ENCODE results near the gene PTGER1. TPM values are rescaled to one million over a fixed set of nuclear protein-coding genes. Genes with fewer than 3 reads are reported as not detected.

PTGER1 gene
- total and polyA plus RNA-seq, 2 donors (not counting 1 experiment from before 2014, with no cell fraction given): 0.27 TPM; not detected in 1

DNA sequence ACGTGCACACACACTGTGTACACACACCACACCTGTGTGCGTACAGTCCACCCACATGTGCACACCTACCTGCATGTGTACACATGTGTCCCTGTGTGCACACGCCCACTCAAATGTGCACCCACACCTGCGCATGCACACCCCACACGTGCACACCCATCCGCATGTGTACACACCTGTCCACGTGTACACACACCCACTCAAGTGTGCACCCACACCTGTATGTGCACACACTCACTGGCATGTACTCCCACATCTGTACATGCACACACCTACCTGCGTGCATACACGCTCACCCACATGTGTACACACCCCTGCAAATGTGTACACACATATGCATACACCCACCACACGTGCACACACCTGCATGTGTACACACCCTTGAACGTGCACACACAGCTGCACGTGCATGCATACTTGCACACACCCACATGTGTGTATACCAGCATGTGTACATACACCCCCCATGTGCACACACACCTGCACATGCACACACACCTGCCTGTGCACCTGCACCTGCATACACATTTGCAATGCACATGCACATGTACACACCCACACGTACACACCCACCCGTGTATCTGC, 31.4 kb downstream of the PTGER1 start:
- peaks cover 10 to 64% of the 10 kb centered on the region in 2 experiments for H3K36me3 ChIP-seq (replicated peaks in 1 of 2; ENCODE audit: control extremely low read depth in 1 of 2, control insufficient read depth in 1 of 2, extremely low read depth in 1 of 2, insufficient read depth in 2 of 2, low read length in 1 of 2)
- peaks cover 29% of the 10 kb centered on the region for H4K20me1 ChIP-seq (ENCODE audit: control insufficient read depth, insufficient read depth, low read length, poor library complexity, severe bottlenecking)
- H3K27me3 ChIP-seq (replicated peaks in 1 of 4; ENCODE audit: control extremely low read depth in 1 of 4, control insufficient read depth in 3 of 4, insufficient read depth in 4 of 4, low read length in 3 of 4): no peaks in the 10 kb centered on the region
- H3K79me2 ChIP-seq (ENCODE audit: control insufficient read depth, insufficient read depth, low read length): peaks cover 83% of the 10 kb centered on the region
- Mint-ChIP-seq H3K27ac (no peak overlapping the region), H3K9me3 (ENCODE audit: insufficient read depth) (no peaks in the 10 kb centered on the region), H3K27me3 (no peaks in the 10 kb centered on the region), H3K4me1 (peaks cover 29% of the 10 kb centered on the region), H3K4me3 (no peak overlapping the region)
- no peak overlapping the region for H3K4me2 ChIP-seq (replicated peaks; ENCODE audit: low read depth, low read length, poor library complexity, severe bottlenecking)
- intact Hi-C loops (cut with micrococcal nuclease): no loop called here
- 98% methylated on average over 13 of the region's 14 CpGs for WGBS (ENCODE audit: insufficient coverage)
- peaks cover 20 to 23% of the 10 kb centered on the region in 2 donors for H3K4me1 ChIP-seq (ENCODE audit: control insufficient read depth in 2 of 2, insufficient read depth in 2 of 2, low read length in 2 of 2)
- H3K9ac ChIP-seq (ENCODE audit: low read length): no peak overlapping the region
- CTCF ChIA-PET: no interaction called here
- H3K27ac ChIP-seq (ENCODE audit: low read length in 2 of 2): no peak overlapping the region
- POLR2A ChIA-PET: no interaction called here
- ATAC-seq (ENCODE audit: low read depth): no peak
- H3K4me3 ChIP-seq (ENCODE audit: control extremely low read depth in 1 of 5, extremely low read depth in 1 of 5, insufficient read depth in 1 of 5, low read depth in 2 of 5, low read length in 4 of 5): no peak overlapping the region
- no peaks in the 10 kb centered on the region for H3K9me3 ChIP-seq (ENCODE audit: control extremely low read depth in 1 of 3, control insufficient read depth in 2 of 3, insufficient read depth in 1 of 3, low read length in 2 of 3)
- H2AFZ ChIP-seq (ENCODE audit: insufficient read depth, low read depth, low read length, poor library complexity, severe bottlenecking): no peak overlapping the region
- DNase-seq: no peak
- TF ChIP-seq, protein P1, sequence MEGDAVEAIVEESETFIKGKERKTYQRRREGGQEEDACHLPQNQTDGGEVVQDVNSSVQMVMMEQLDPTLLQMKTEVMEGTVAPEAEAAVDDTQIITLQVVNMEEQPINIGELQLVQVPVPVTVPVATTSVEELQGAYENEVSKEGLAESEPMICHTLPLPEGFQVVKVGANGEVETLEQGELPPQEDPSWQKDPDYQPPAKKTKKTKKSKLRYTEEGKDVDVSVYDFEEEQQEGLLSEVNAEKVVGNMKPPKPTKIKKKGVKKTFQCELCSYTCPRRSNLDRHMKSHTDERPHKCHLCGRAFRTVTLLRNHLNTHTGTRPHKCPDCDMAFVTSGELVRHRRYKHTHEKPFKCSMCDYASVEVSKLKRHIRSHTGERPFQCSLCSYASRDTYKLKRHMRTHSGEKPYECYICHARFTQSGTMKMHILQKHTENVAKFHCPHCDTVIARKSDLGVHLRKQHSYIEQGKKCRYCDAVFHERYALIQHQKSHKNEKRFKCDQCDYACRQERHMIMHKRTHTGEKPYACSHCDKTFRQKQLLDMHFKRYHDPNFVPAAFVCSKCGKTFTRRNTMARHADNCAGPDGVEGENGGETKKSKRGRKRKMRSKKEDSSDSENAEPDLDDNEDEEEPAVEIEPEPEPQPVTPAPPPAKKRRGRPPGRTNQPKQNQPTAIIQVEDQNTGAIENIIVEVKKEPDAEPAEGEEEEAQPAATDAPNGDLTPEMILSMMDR (IDR thresholded peaks at IDR 0.05): no peak
- no peak for TF ChIP-seq EZH2 (IDR thresholded peaks at IDR 0.05; ENCODE audit: borderline replicate concordance, insufficient read depth, low read depth, low read length, poor library complexity, severe bottlenecking)

DNA sequence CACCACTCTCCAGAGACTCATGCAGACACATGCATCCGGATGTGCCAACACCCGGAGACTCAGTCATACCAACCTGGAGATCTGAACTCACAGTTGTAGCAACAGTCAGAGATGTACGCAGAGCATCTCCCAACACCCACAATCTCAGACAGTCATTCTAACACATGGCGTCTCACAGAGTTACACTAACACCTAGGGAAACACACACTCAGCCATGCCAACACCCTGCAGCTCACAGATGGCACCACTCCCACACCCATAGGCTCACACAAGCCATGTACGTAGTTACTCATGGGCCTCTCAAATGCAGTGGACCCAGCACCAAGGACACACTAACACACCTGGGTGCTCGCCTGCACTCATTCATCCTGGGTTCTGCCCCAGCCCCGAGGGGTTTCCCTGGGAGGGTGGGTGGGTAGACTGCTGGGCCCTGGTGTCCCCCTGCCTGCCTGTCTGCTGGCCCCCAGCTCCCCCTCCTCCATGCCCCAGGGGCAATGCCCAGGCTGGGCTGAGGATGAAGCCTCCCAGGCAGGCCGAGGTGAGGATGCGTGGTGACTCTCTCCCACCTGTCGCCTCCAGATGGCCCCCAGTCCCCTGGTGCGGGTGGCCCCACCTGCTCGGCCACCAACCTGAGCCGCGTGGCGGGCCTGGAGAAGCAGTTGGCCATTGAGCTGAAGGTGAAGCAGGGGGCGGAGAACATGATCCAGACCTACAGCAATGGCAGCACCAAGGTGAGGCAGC, 32.1 kb downstream of the PTGER1 start:
- Mint-ChIP-seq H3K27me3 (no peaks in the 10 kb centered on the region), H3K9me3 (ENCODE audit: insufficient read depth) (no peaks in the 10 kb centered on the region), H3K4me1 (peaks cover 29% of the 10 kb centered on the region), H3K27ac (no peak overlapping the region), H3K4me3 (no peak overlapping the region)
- peaks cover 20 to 23% of the 10 kb centered on the region in 2 donors for H3K4me1 ChIP-seq (ENCODE audit: control insufficient read depth in 2 of 2, insufficient read depth in 2 of 2, low read length in 2 of 2)
- 97% methylated on average over 14 of the region's 16 CpGs for WGBS (ENCODE audit: insufficient coverage)
- TF ChIP-seq, protein P1 (IDR thresholded peaks at IDR 0.05): no peak
- no peak for TF ChIP-seq EZH2 (IDR thresholded peaks at IDR 0.05; ENCODE audit: borderline replicate concordance, insufficient read depth, low read depth, low read length, poor library complexity, severe bottlenecking)
- H3K36me3 ChIP-seq (replicated peaks in 1 of 2; ENCODE audit: control extremely low read depth in 1 of 2, control insufficient read depth in 1 of 2, extremely low read depth in 1 of 2, insufficient read depth in 2 of 2, low read length in 1 of 2): peaks cover 10 to 57% of the 10 kb centered on the region in 2 experiments
- no peaks in the 10 kb centered on the region for H3K9me3 ChIP-seq (ENCODE audit: control extremely low read depth in 1 of 3, control insufficient read depth in 2 of 3, insufficient read depth in 1 of 3, low read length in 2 of 3)
- no peak overlapping the region for H3K9ac ChIP-seq (ENCODE audit: low read length)
- no peak for ATAC-seq (ENCODE audit: low read depth)
- no peak overlapping the region for H2AFZ ChIP-seq (ENCODE audit: insufficient read depth, low read depth, low read length, poor library complexity, severe bottlenecking)
- intact Hi-C loops (cut with micrococcal nuclease): no loop called here
- DNase-seq: no peak
- H3K79me2 ChIP-seq (ENCODE audit: control insufficient read depth, insufficient read depth, low read length): peaks cover 83% of the 10 kb centered on the region
- no peak overlapping the region for H3K4me2 ChIP-seq (replicated peaks; ENCODE audit: low read depth, low read length, poor library complexity, severe bottlenecking)
- POLR2A ChIA-PET: no interaction called here
- no peaks in the 10 kb centered on the region for H3K27me3 ChIP-seq (replicated peaks in 1 of 4; ENCODE audit: control extremely low read depth in 1 of 4, control insufficient read depth in 3 of 4, insufficient read depth in 4 of 4, low read length in 3 of 4)
- no peak overlapping the region for H3K4me3 ChIP-seq (ENCODE audit: control extremely low read depth in 1 of 5, extremely low read depth in 1 of 5, insufficient read depth in 1 of 5, low read depth in 2 of 5, low read length in 4 of 5)
- peaks cover 22% of the 10 kb centered on the region for H4K20me1 ChIP-seq (ENCODE audit: control insufficient read depth, insufficient read depth, low read length, poor library complexity, severe bottlenecking)
- H3K27ac ChIP-seq (ENCODE audit: low read length in 2 of 2): no peak overlapping the region
- CTCF ChIA-PET: no interaction called here
